Osteocyte (in vitro differentiated cells): ENCODE data around the gene SLC43A3. TPM values are rescaled to one million over a fixed set of nuclear protein-coding genes. Genes with fewer than 3 reads are reported as not detected.
"Not testable (repeated sequence)": the region's sequence is repeated elsewhere in the genome, so short reads cannot be mapped to it uniquely, and the experiment has no call there.

Experiments used
- DNase-seq: peaks from one replicate; pipeline ENCODE4 v3.0.0; 2021; ENCODE audit warnings: mixed read lengths; ENCODE audit not compliant: unreplicated experiment; ENCODE audit errors: extremely low spot score
- H3K27ac Mint-ChIP-seq: one replicate; pipeline ENCODE4 v1.8.0; 2021; ENCODE audit warnings: mild to moderate bottlenecking, mixed read lengths; ENCODE audit not compliant: unreplicated experiment
- H3K27me3 Mint-ChIP-seq: one replicate; pipeline ENCODE4 v1.8.0; 2021; ENCODE audit warnings: mixed read lengths; ENCODE audit not compliant: unreplicated experiment
- H3K36me3 Mint-ChIP-seq: one replicate; pipeline ENCODE4 v1.8.0; 2021; ENCODE audit warnings: mixed read lengths; ENCODE audit not compliant: unreplicated experiment
- H3K4me1 Mint-ChIP-seq: one replicate; pipeline ENCODE4 v1.8.0; 2021; ENCODE audit warnings: mixed read lengths; ENCODE audit not compliant: unreplicated experiment
- H3K4me3 Mint-ChIP-seq: one replicate; pipeline ENCODE4 v1.8.0; 2021; ENCODE audit warnings: mild to moderate bottlenecking, moderate library complexity, mixed read lengths; ENCODE audit not compliant: unreplicated experiment
- H3K9me3 Mint-ChIP-seq: one replicate; pipeline ENCODE4 v1.8.0; 2021; ENCODE audit warnings: mixed read lengths; ENCODE audit not compliant: unreplicated experiment
- CTCF ChIP-seq: fragments of 200-600 bp; sonication (generic); IDR thresholded peaks from 2 replicates; pipeline ENCODE4 v1.5.0; 2021; ENCODE audit warnings: antibody characterized with exemption, mild to moderate bottlenecking, moderate library complexity
- total RNA-seq: library from RNA; stranded (reverse); gene quantifications from 2 replicates; pipeline ENCODE4 v1.2.1, GENCODE V29; 2021

Gene SLC43A3
- total RNA-seq, 1 donor from 2014 or later = 14.9 TPM

DNA sequence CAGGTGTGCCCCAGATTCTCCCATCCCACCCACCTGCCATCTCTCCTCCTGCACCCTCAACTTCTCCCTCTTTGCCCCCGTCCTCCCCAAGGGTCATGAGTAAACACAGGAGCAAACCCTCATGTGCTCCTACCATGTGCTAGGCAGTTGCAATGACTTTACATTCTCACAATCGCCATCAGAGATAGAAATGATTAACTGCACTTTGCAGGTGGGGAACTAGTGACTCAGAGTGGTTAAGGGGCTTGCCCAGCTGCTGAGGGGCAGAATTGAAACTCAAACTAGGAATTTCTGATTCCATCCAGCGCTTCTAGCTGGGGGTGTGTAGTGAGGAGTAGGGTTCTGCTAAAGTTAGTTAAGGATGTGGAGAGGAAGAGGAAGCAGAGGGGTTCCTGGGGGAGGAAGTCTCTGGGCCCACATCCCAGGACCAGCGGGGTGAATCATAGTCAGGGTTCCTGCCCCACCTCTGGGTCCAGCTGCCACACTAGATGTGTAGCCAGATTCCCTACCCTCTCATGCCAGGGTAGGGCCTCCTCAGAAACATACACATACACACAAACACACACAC is 20.5 kb downstream of the SLC43A3 start:
- H3K4me1 Mint-ChIP-seq = no peaks in the 10 kb centered on the region
- H3K36me3 Mint-ChIP-seq = peaks cover 5% of the 10 kb centered on the region
- H3K27ac Mint-ChIP-seq = no peak overlapping the region
- peaks cover 6% of the 10 kb centered on the region for H3K27me3 Mint-ChIP-seq
- H3K9me3 Mint-ChIP-seq = no peaks in the 10 kb centered on the region
- H3K4me3 Mint-ChIP-seq = no peak overlapping the region
- DNase-seq = no peak
- TF ChIP-seq CTCF = no peak

DNA sequence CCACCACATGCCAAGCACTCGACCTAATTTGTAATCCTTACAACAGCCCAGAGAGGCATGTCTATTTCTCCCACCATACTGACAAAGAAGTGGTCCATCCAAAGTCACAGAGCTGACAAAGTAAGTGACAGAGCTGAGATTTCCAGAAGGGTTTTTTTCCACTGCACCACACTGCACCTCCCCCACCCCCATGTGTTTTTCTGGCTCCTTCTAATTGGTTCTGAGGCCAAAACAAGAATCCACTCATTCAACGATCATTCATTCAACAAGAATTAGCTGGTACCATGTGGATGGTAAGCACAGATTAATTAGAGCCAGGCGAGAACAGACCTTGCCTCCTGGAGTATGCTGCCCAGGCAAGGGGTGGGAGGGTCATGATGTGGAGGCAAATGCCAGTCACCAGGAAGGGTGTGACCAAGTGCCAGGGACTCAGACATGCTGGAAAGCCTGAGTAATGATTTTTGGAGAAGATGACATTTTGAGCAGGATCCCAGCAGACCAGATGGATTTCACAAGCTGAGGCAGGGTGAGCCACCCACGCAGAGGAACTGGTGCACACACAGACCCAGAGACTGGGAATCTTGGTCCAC is 21.6 kb downstream of the SLC43A3 start:
- no peak for DNase-seq
- H3K27ac Mint-ChIP-seq = no peak overlapping the region
- H3K36me3 Mint-ChIP-seq = peaks cover 5% of the 10 kb centered on the region
- no peaks in the 10 kb centered on the region for H3K4me1 Mint-ChIP-seq
- peaks cover 6% of the 10 kb centered on the region for H3K27me3 Mint-ChIP-seq
- no peak for TF ChIP-seq CTCF
- no peak overlapping the region for H3K4me3 Mint-ChIP-seq
- H3K9me3 Mint-ChIP-seq = no peaks in the 10 kb centered on the region

- Mint-ChIP-seq H3K27ac (no peak overlapping the region), H3K27me3 (peaks cover 6% of the 10 kb centered on the region), H3K9me3 (no peaks in the 10 kb centered on the region), H3K4me1 (no peaks in the 10 kb centered on the region), H3K36me3 (peaks cover 5% of the 10 kb centered on the region), H3K4me3 (no peak overlapping the region)
- TF ChIP-seq CTCF = no peak
- no peak for DNase-seq
These were observed 23.1 kb downstream of the SLC43A3 start for GRCh38 chr11:57403802-57404147.

DNA sequence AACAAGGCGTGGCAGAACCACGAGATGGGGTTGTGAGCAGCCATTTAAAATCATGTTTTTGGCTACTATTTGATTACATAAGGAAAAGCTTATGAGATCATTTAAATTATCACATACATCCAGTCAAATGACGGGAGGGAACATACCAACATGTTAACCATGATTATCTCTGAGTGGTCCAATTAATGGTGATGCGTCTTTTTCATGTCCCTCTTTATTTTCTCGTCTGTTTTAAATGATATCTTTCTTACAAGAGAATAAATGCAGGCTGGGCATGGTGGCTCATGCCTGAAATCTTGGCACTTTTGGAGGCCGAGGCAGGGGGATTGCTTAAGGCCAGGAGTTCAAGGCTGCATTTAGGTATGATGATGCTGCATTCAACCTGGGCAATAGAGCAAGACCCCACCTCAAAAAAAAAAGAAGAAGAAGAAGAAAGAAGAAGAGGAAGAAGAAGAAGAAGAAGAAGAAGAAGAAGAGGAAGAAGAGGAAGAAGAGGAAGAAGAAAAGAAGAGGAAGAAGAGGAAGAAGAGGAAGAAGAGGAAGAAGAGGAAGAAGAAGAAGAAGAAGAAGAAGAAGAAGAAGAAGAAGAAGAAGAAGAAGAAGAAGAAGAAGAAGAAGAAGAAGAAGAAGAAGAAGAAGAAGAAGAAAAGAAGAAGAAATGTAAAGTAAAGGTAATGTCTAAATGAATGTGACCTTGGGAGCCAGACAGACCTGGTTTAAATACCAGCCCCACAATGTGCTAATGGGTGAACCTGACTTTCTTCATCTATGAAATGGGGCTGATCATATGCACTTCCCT is 23.7 kb downstream of the SLC43A3 start:
- not testable (repeated sequence) for H3K27me3 Mint-ChIP-seq, H3K36me3 Mint-ChIP-seq, H3K4me3 Mint-ChIP-seq, DNase-seq, H3K9me3 Mint-ChIP-seq, H3K4me1 Mint-ChIP-seq, H3K27ac Mint-ChIP-seq

DNA sequence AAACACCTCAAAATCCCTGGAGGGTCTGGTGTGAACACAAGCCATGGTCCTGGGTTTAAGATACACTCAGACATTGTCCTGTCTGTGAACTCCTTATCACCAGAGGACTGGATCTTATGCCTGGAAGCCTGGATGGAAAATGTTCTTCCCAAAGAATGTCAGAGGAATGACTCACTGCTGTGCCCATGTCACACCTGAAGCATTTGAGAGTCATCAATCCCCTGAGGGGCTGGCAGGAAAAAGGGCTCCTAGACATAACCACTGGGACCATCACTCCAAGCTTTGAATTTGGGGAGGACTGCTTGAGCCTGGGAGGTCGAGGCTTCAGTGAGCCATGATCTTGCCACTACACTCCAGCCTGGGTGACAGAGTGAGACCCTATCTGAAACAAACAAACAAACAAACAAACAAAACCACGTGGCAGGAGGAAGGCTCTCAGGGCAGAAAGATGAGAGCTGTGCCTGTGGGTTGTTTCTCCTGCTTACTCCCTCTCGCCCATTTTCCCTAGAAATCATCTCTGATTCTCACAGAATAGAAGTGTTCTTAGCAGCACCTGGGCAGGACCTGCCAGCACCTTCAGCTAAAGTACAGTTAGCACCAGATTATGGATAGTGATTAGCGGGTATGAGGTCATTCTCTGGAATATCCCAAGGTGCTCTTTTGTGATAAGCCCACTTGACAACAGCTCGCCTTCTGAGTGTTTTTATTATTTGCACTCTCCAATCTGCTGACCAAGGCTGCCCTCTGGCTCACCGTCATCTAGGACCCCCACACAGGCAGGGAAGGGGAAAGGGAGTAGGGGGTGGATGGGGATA is 24.5 kb downstream of the SLC43A3 start:
- DNase-seq = no peak
- H3K27ac Mint-ChIP-seq = no peak overlapping the region
- H3K27me3 Mint-ChIP-seq = peaks cover 6% of the 10 kb centered on the region
- H3K4me1 Mint-ChIP-seq = no peaks in the 10 kb centered on the region
- H3K9me3 Mint-ChIP-seq = no peaks in the 10 kb centered on the region
- peaks cover 3% of the 10 kb centered on the region for H3K36me3 Mint-ChIP-seq
- no peak for TF ChIP-seq CTCF
- no peak overlapping the region for H3K4me3 Mint-ChIP-seq
